GM23248 (cell line): ENCODE measurements around the gene SCTR. TPM values are rescaled to one million over a fixed set of nuclear protein-coding genes. Genes with fewer than 3 reads are reported as not detected.

ENCODE experiments used
- DNase-seq: peaks from one replicate; pipeline ENCODE4 v3.0.0-alpha.2; 2015
- H2AFZ ChIP-seq: fragments of 200-600 bp; sonication (generic); 2 replicates; pipeline ENCODE4 v1.6.1; 2016; ENCODE audit warnings: antibody characterized with exemption
- H3F3A ChIP-seq: fragments of 200-600 bp; sonication (generic); 2 replicates; pipeline ENCODE4 v1.6.1; 2016; ENCODE audit warnings: mild to moderate bottlenecking, antibody characterized with exemption, mixed run types; ENCODE audit not compliant: insufficient read depth
- H3K27ac ChIP-seq: fragments of 200-600 bp; sonication (generic); 2 replicates; pipeline ENCODE4 v1.5.1; 2016; ENCODE audit warnings: mild to moderate bottlenecking
- H3K27me3 ChIP-seq: fragments of 200-600 bp; sonication (generic); replicated peaks from 2 replicates; pipeline ENCODE4 v1.6.1; 2016; ENCODE audit warnings: mild to moderate bottlenecking; ENCODE audit not compliant: insufficient read depth
- H3K36me3 ChIP-seq: fragments of 200-600 bp; sonication (generic); 2 replicates; pipeline ENCODE4 v1.6.1; 2016; ENCODE audit warnings: low read depth, mild to moderate bottlenecking
- H3K4me1 ChIP-seq: fragments of 200-600 bp; sonication (generic); 2 replicates; pipeline ENCODE4 v1.6.1; 2016; ENCODE audit warnings: mild to moderate bottlenecking; ENCODE audit not compliant: insufficient read depth
- H3K4me2 ChIP-seq: fragments of 200-600 bp; sonication (generic); one replicate; pipeline ENCODE4 v1.6.1; 2016; ENCODE audit warnings: mild to moderate bottlenecking; ENCODE audit not compliant: unreplicated experiment
- H3K4me3 ChIP-seq: fragments of 200-600 bp; sonication (generic); 2 replicates; pipeline ENCODE4 v1.5.1; 2016; ENCODE audit warnings: mild to moderate bottlenecking
- H3K79me2 ChIP-seq: fragments of 200-600 bp; sonication (generic); 2 replicates; pipeline ENCODE4 v1.6.1; 2016; ENCODE audit warnings: mild to moderate bottlenecking; ENCODE audit not compliant: insufficient read depth
- H3K9ac ChIP-seq: fragments of 200-600 bp; sonication (generic); 2 replicates; pipeline ENCODE4 v1.6.1; 2016; ENCODE audit warnings: mild to moderate bottlenecking
- H3K9me2 ChIP-seq: fragments of 200-600 bp; sonication (generic); 2 replicates; pipeline ENCODE4 v1.6.1; 2016; ENCODE audit warnings: mixed run types, mild to moderate bottlenecking, moderate library complexity; ENCODE audit not compliant: insufficient read depth
- H3K9me3 ChIP-seq: fragments of 200-600 bp; sonication (generic); one replicate; pipeline ENCODE4 v1.6.1; 2017; ENCODE audit warnings: low read depth
- H4K20me1 ChIP-seq: fragments of 200-600 bp; sonication (generic); 2 replicates; pipeline ENCODE4 v1.6.0; 2016; ENCODE audit not compliant: insufficient read depth
- EZH2 ChIP-seq: fragments of 200-600 bp; sonication (generic); IDR thresholded peaks from 2 replicates; pipeline ENCODE4 v1.6.1; 2018; ENCODE audit warnings: antibody characterized with exemption, mild to moderate bottlenecking; ENCODE audit not compliant: insufficient read depth, poor library complexity, severe bottlenecking
- EZH2phosphoT487 ChIP-seq: fragments of 200-600 bp; sonication (generic); IDR thresholded peaks from 2 replicates; pipeline ENCODE4 v1.6.1; 2018; ENCODE audit warnings: antibody characterized with exemption, moderate library complexity, mild to moderate bottlenecking, low read depth; ENCODE audit not compliant: insufficient read depth
- WGBS, 2 experiments: methylation state at CpG; one replicate each; pipeline ENCODE4 v1.1.6; 2015 to 2017; ENCODE audit warnings: low lambda C conversion rate in 2 of 2, low coverage in 1 of 2; ENCODE audit errors: missing lambda C conversion rate in 2 of 2; 5-methylcytosine and 5-hydroxymethylcytosine counted together
- in situ Hi-C: fragments of 300-500 bp; cut with MboI; formaldehyde crosslinking; loops from 2 replicates; pipeline ENCODE4 v1.15.0; 2020
- polyA plus RNA-seq: library from polyadenylated mRNA; unstranded; fragments of >200 nt; fragmentation: Nextera tagmentation; extraction: Ambion mirVana; gene quantifications from 2 replicates; pipeline ENCODE4 v1.2.1, GENCODE V29; 2016
- total RNA-seq: library from RNA; depleted of rRNA; stranded (reverse); fragments of >200 nt; shearing (Covaris generic); gene quantifications from 2 replicates; pipeline ENCODE4 v1.2.3, GENCODE V29; 2014

The SCTR gene
- total and polyA plus RNA-seq, 2 experiments from 2014 or later: not detected

DNA sequence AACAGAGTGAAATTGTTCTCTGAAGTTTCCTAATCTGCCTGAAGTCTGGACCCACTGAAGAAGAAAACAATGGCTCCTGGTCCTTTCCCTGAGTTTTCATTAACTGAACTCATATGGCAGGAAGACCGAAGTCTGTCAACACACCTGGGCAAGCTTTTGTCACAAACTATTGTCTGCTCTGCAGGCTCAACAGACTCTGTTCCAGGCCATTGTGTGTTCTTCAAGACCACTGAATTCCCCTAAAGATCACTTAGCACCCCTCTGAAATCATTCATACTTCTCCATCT is 99.2 kb downstream of the SCTR start:
- in situ Hi-C loops: no loop called here
- Histone ChIP-seq H3K79me2 (no peaks in the 10 kb centered on the region), H3K4me3 (no peak overlapping the region), H3K9me3 (no peaks in the 10 kb centered on the region), H3K9ac (no peak overlapping the region), H3K4me1 (no peaks in the 10 kb centered on the region), H3K27me3 (peaks cover 6% of the 10 kb centered on the region; the same call in 1 of the 2 replicates), H4K20me1 (no peaks in the 10 kb centered on the region), H3K9me2 (no peaks in the 10 kb centered on the region), H2AFZ (no peak overlapping the region), H3K4me2 (no peak overlapping the region), H3F3A (no peaks in the 10 kb centered on the region), H3K27ac (no peak overlapping the region), H3K36me3 (no peaks in the 10 kb centered on the region)
- DNase-seq: no peak
- TF ChIP-seq EZH2 (no peak), EZH2phosphoT487 (no peak)
- WGBS, 2 experiments: 84 to 100% methylated on average over 1 of the region's 1 CpG

DNA sequence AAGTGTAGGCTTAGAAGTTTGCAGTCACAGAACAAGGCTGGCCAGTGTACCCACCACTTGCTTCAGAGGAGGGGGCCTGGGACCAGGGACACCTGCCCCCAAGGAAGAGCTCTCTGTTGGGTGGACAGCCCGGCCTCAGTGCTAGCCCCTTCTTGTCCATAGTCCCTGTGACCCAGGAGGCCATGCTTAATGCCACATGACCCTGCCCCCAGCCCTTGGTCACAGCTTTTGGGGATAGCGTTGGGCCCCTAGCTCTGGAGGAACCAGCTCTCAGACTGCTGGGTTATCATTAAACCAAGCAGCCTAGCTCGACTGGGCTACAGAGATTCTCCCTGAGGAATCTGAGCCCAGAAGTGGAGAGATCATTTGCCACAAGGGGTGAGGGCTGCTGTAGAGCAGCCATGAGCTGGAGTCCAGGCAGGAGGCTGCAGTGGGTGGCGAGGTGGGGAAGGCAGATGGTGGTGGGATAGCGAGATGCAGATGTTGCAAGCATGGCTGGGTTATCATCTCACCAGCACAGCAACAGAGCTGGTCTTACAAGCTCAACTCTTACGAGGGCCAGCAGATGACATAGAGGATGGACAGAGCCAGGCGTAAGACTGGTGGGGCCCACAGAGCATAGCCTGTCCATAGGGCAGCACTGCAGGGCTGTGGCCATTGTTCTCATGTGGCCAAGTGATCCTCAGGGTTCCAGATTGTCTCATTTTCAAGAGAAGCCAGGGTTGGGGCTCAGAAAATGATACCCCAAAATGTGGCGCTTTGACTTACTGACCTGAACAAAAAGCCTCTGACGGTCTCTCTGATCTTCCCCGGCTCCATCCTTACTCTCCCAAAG is 99.8 kb downstream of the SCTR start:
- H3K79me2 ChIP-seq: no peaks in the 10 kb centered on the region
- H3K9me3 ChIP-seq: no peaks in the 10 kb centered on the region
- no peak overlapping the region for H2AFZ ChIP-seq
- no peaks in the 10 kb centered on the region for H3K4me1 ChIP-seq
- H3F3A ChIP-seq: no peaks in the 10 kb centered on the region
- 79 to 80% methylated on average over 10 of the region's 10 CpGs for WGBS, 2 experiments
- DNase-seq: no peak
- in situ Hi-C loops: no loop called here
- H4K20me1 ChIP-seq: no peaks in the 10 kb centered on the region
- peaks cover 6% of the 10 kb centered on the region; the same call in 1 of the 2 replicates for H3K27me3 ChIP-seq
- TF ChIP-seq EZH2 (no peak), EZH2phosphoT487 (no peak)
- no peak overlapping the region for H3K9ac ChIP-seq
- no peak overlapping the region for H3K4me3 ChIP-seq
- no peak overlapping the region for H3K4me2 ChIP-seq
- no peaks in the 10 kb centered on the region for H3K9me2 ChIP-seq
- H3K36me3 ChIP-seq: no peaks in the 10 kb centered on the region
- no peak overlapping the region for H3K27ac ChIP-seq

DNA sequence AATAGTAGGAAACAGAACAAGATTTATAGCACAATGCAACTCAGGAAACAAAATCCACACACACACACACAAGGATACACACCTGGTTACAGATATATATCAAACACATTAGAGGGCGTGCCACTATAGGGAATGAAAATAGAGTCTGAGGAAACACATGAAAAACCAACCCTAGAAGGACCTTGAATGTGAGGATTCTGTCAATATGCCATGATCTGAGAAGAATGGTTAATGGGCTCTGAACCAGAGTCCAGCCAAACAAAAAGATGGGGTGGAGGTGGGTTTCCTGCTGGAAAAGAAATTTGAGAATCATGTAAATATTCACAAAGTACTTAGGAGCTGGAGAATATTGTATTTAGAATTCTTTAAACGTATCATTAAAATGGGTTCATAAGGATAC is 100.5 kb downstream of the SCTR start:
- Histone ChIP-seq H3K9ac (no peak overlapping the region), H3K9me2 (no peaks in the 10 kb centered on the region), H3K4me1 (peaks cover 7% of the 10 kb centered on the region), H4K20me1 (no peaks in the 10 kb centered on the region), H2AFZ (no peak overlapping the region), H3K9me3 (no peaks in the 10 kb centered on the region), H3K79me2 (no peaks in the 10 kb centered on the region), H3F3A (no peaks in the 10 kb centered on the region), H3K27me3 (peaks cover 6% of the 10 kb centered on the region; the same call in 1 of the 2 replicates), H3K27ac (no peak overlapping the region), H3K36me3 (no peaks in the 10 kb centered on the region), H3K4me3 (no peak overlapping the region), H3K4me2 (no peak overlapping the region)
- in situ Hi-C loops: no loop called here
- TF ChIP-seq EZH2phosphoT487: no peak
- no peak for TF ChIP-seq EZH2
- 50 to 59% methylated on average over 2 of the region's 2 CpGs for WGBS, 2 experiments
- DNase-seq: no peak

DNA sequence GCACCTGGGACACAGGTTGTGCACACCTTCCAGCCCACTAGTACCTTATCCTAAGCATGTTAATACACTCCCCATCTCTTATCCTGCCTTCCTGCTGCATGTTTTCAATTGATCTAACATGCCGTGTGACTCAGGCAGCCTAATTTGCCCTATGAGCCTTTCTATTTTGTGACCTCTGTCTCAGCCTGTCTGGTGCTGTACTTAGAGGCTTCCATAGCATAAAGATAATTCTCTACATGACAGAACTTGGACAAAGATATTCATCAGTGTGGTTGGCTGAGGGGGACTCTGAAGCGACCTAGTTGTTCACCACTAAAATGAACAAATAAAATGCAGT is 101.2 kb downstream of the SCTR start:
- in situ Hi-C loops: no loop called here
- no peak for DNase-seq
- no peaks in the 10 kb centered on the region for H4K20me1 ChIP-seq
- no peak overlapping the region for H3K4me3 ChIP-seq
- no peaks in the 10 kb centered on the region for H3K9me2 ChIP-seq
- no peak overlapping the region for H3K9ac ChIP-seq
- no peaks in the 10 kb centered on the region for H3K36me3 ChIP-seq
- peaks cover 6% of the 10 kb centered on the region; the same call in 1 of the 2 replicates for H3K27me3 ChIP-seq
- peaks cover 10% of the 10 kb centered on the region for H3K4me1 ChIP-seq
- no peak overlapping the region for H3K27ac ChIP-seq
- TF ChIP-seq EZH2 (no peak), EZH2phosphoT487 (no peak)
- no peak overlapping the region for H2AFZ ChIP-seq
- no peaks in the 10 kb centered on the region for H3K9me3 ChIP-seq
- H3K4me2 ChIP-seq: no peak overlapping the region
- no peaks in the 10 kb centered on the region for H3K79me2 ChIP-seq
- no peaks in the 10 kb centered on the region for H3F3A ChIP-seq
- 61 to 77% methylated on average over 2 of the region's 2 CpGs for WGBS, 2 experiments
